ENCODE results near the gene TSPAN15.

The TSPAN15 gene

DNA sequence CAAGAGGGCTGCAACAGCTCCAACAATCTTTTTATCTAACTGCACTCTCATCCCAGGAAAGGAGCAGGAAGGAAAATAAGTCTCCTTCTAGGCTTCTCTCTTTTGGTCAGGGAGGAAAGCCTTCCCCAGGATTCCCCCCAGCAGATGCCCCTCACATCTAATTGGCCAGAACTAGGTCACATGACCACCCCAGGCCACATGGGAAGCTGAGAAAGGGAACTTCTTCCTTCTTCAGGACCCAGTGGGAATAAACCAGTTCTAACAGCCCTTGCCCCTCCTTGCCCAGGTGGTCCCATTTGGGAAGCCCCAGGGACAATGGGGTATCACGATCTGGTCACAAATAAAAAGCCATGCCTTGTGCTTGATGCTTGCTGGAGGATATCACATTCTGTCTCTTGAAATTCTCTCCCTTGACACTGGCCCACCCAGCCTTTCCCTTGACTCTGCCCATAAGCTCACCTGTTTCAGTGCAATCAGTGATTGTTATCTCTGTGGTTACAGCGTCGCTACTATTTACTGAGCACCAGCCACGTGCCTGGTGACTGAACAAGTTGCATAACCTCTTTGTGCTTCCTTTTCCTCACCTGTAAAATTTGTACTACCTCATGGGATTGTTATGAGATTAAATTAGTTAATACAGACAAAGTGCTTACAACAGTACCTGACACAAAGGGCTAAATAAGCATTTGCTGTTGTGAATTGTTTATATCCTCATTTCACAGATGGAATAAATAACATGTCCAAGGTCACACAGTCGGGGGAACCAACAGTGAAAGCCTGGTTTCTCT, 25.6 kb upstream of the TSPAN15 start:
- TF ChIP-seq, protein P1, sequence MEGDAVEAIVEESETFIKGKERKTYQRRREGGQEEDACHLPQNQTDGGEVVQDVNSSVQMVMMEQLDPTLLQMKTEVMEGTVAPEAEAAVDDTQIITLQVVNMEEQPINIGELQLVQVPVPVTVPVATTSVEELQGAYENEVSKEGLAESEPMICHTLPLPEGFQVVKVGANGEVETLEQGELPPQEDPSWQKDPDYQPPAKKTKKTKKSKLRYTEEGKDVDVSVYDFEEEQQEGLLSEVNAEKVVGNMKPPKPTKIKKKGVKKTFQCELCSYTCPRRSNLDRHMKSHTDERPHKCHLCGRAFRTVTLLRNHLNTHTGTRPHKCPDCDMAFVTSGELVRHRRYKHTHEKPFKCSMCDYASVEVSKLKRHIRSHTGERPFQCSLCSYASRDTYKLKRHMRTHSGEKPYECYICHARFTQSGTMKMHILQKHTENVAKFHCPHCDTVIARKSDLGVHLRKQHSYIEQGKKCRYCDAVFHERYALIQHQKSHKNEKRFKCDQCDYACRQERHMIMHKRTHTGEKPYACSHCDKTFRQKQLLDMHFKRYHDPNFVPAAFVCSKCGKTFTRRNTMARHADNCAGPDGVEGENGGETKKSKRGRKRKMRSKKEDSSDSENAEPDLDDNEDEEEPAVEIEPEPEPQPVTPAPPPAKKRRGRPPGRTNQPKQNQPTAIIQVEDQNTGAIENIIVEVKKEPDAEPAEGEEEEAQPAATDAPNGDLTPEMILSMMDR (IDR thresholded peaks at IDR 0.05): no peak
- no peak for TF ChIP-seq ZFX (IDR thresholded peaks at IDR 0.05; ENCODE audit: borderline replicate concordance)
- H3K27ac ChIP-seq: peak overlapping the region; percentile 37

DNA sequence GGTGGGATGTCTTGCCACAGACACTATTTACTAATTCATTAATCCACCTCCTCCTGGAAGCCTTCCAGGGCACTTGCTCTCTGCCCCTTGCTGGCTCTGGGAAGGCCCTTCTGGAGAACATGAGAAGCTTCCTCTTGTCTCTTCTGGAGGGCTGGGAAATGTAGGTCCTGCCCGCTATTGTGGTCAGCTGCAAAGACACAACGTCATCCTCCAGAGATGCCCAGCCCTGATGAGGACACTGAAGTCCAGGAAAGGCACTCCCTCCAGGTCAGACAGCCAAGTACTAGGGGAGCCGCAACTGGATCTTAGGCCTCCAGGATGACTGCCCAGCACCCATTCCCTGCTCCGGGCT, 24.9 kb upstream of the TSPAN15 start:
- TF ChIP-seq ZFX (IDR thresholded peaks at IDR 0.05; ENCODE audit: borderline replicate concordance): no peak
- TF ChIP-seq, protein P1 (IDR thresholded peaks at IDR 0.05): no peak
- H3K27ac ChIP-seq: peak overlapping the region; percentile 37

DNA sequence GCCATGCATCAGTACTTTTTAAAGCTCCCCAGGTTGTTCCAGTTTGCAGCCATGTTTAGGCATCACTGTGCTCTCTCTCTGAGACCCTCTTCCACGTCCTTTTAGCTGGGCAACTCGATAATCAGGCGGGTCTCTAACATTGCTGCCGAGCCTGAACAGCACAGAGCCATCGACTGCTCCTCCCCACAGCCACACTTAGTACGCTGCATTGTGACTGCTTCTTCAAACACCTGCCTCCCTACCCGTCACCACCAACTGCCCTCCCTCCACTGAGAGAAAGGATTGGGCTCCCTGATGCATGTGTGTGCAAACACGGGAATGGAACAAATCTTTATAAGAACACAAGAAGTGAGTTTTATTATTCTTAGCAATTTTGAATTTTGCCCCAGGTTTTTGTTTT, 23.1 kb upstream of the TSPAN15 start:
- TF ChIP-seq, protein P1 (IDR thresholded peaks at IDR 0.05): no peak
- TF ChIP-seq ZFX (IDR thresholded peaks at IDR 0.05; ENCODE audit: borderline replicate concordance): no peak
- H3K27ac ChIP-seq: no peak overlapping the region

DNA sequence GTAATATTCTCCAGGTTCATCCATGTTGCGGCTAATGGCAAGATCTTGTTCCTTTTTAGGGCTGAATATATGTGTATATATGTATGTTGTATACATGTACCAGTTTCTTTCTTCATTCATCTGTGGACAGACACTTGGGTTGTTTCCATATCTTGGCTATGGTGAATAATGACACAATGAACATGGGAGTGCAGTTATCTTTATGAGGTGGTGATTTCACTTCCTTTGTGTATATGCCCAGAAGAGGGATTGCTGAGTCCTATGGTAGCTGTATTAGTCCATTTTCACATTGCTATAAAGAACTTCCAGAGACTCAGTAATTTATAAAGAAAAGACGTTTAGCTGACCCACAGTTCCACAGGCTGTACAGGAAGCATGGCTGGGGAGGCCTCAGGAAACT, 17.1 kb upstream of the TSPAN15 start:
- H3K27ac ChIP-seq: no peak overlapping the region
- TF ChIP-seq, protein P1 (IDR thresholded peaks at IDR 0.05): no peak
- no peak for TF ChIP-seq ZFX (IDR thresholded peaks at IDR 0.05; ENCODE audit: borderline replicate concordance)

DNA sequence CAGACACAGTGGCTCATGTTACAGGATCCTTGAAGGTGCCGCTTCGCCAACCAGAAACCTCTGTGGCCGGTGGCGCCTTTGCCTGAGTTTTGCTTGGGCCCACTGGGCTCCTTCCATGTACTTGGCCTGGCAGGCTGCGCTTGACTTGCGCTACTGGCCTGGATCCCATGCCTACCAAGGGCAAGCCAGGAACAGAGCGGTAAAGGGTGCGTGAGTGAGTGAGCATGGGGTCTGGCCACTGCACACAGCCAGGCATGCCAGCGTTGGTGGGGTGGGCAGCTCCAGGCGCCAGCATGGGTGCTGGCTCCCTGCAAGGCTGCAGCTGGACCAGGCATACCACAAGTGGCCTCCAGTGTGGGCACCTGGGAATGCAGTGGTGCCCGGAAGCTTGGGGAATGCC, 16.3 kb upstream of the TSPAN15 start:
- no peak for TF ChIP-seq ZFX (IDR thresholded peaks at IDR 0.05; ENCODE audit: borderline replicate concordance)
- TF ChIP-seq, protein P1 (IDR thresholded peaks at IDR 0.05): no peak
- no peak overlapping the region for H3K27ac ChIP-seq

DNA sequence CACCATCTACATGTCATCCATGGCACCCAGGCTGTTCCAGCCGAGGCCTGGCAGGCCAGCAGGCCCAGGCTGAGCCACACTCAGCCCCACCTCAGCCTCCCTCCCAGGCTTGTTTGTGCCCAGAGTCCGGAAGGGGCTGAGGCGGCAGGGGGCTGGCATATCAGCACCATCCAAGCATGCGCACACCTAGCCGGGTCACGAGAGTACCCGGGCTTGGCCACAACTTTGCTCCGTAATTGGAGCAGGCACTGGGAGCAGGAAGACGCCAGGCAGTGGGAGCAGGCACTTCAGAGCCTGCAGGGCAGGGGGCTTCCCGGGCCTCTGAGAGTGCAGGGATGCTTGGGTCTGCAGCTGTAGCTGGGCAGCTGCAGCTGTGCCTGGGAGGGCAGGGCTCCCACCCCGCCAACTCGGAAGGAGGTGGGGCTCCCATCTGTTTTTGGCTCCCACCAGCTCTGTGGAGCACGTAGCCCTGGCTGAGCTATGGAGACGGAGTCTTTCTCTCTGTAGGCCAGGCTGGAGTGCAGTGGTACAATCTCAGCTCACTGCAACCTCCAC, 15.2 kb upstream of the TSPAN15 start:
- TF ChIP-seq, protein P1 (IDR thresholded peaks at IDR 0.05): no peak
- TF ChIP-seq ZFX (IDR thresholded peaks at IDR 0.05; ENCODE audit: borderline replicate concordance): no peak
- no peak overlapping the region for H3K27ac ChIP-seq

Measured in 22Rv1 (cell line).